Measurements from ENCODE around the gene GALR3. TPM values are rescaled to one million over a fixed set of nuclear protein-coding genes. Genes with fewer than 3 reads are reported as not detected.

GALR3 gene
- total and polyA plus RNA-seq, 2 of the 4 experiments (the other 2 are of a cell fraction), result not detected

DNA sequence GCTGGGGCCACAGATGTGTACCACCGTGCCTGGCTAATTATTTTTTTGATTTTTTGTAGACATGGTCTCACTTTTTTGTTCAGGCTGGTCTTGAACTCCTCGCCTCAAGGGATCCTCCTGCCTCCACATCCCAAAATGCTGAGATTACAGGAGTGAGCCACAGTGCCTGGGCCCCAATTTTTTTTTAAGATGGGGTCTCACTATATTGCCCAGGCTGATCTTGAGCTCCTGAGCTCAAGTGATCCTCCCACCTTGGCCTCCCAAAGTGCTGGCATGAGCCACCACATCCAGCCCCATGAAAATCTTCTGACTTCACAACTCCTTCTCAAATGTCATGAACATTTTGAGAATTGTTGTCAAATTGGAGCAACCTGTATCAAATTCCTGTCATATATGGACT is 23.3 kb downstream of the GALR3 start:
- dilution Hi-C loops (cut with HindIII; ENCODE audit: low sequenced_read_pairs, unreplicated experiment), result no loop called here
- CTCF ChIA-PET, result interaction anchor here (1.0 kb wide), 1 partner anchor 17 kb away, joined by 7 read pairs; no protein-coding TSS in a partner anchor
- H3K56ac ChIP-seq (ENCODE audit: extremely low read depth, insufficient read depth, low read length), result no peak overlapping the region
- H2BK120ac ChIP-seq (ENCODE audit: low read depth, low read length), result no peak overlapping the region
- H2AFZ ChIP-seq (replicated peaks; ENCODE audit: low read length, poor library complexity), result no peak overlapping the region
- H3K23ac ChIP-seq (ENCODE audit: low read depth, low read length), result no peak overlapping the region
- H2BK15ac ChIP-seq (ENCODE audit: low read depth, low read length), result no peak overlapping the region
- ATAC-seq (ENCODE audit: low read depth) (no peak), DNase-seq (no peak)
- no CpG with 5 or more reads among the region's 2 CpGs for WGBS, 2 experiments (ENCODE audit: extremely low coverage in 2 of 2, insufficient read length in 1 of 2)
- H2BK20ac ChIP-seq (ENCODE audit: low read depth, low read length), result no peak overlapping the region
- no peak overlapping the region for H3K18ac ChIP-seq (ENCODE audit: low read depth, low read length)
- H4K5ac ChIP-seq (ENCODE audit: low read depth, low read length), result no peak overlapping the region
- H3K27ac ChIP-seq (ENCODE audit: insufficient read depth, low read length), result no peak overlapping the region
- in situ Hi-C loops (cut with MboI; ENCODE audit: low sequenced_read_pairs), result no loop called here
- POLR2A ChIA-PET (ENCODE audit: unreplicated experiment), result no interaction called here
- no peak overlapping the region for H3K4ac ChIP-seq (ENCODE audit: low read depth, low read length)
- no peak overlapping the region for H4K91ac ChIP-seq (ENCODE audit: insufficient read depth, low read depth, low read length)
- H4K20me1 ChIP-seq (ENCODE audit: insufficient read depth, low read length), result peaks cover 10% of the 10 kb centered on the region
- intact Hi-C loops (cut with micrococcal nuclease), result no loop called here
- H3K79me1 ChIP-seq (ENCODE audit: low read depth in 1 of 2, low read length in 2 of 2), result peaks cover 33 to 54% of the 10 kb centered on the region in 2 experiments
- TF ChIP-seq NFE2L2 (IDR thresholded peaks at IDR 0.05; ENCODE audit: low read depth, low read length) (no peak), FOS (IDR thresholded peaks at IDR 0.05; ENCODE audit: low read depth, low read length) (no peak), RAD21 (IDR thresholded peaks at IDR 0.05; ENCODE audit: low read length) (no peak), MAFK (IDR thresholded peaks at IDR 0.05; ENCODE audit: low read depth, low read length) (no peak), MAZ (IDR thresholded peaks at IDR 0.05; ENCODE audit: borderline replicate concordance, low read depth, low read length) (no peak), CHD1 (IDR thresholded peaks at IDR 0.05; ENCODE audit: low read depth, low read length) (no peak), RFX5 (IDR thresholded peaks at IDR 0.05; ENCODE audit: low read depth, low read length) (no peak), POLR2A (IDR thresholded peaks at IDR 0.05; ENCODE audit: low read depth, low read length) (no peak), MXI1 (IDR thresholded peaks at IDR 0.05; ENCODE audit: borderline replicate concordance, low read depth, low read length) (no peak), RCOR1 (IDR thresholded peaks at IDR 0.05; ENCODE audit: insufficient replicate concordance, low read length) (no peak), BHLHE40 (IDR thresholded peaks at IDR 0.05; ENCODE audit: low read depth, low read length) (no peak), CEBPB (IDR thresholded peaks at IDR 0.05; ENCODE audit: low read depth, low read length) (no peak), SMC3 (IDR thresholded peaks at IDR 0.05; ENCODE audit: low read depth, low read length) (no peak)
- TF ChIP-seq, protein P1, sequence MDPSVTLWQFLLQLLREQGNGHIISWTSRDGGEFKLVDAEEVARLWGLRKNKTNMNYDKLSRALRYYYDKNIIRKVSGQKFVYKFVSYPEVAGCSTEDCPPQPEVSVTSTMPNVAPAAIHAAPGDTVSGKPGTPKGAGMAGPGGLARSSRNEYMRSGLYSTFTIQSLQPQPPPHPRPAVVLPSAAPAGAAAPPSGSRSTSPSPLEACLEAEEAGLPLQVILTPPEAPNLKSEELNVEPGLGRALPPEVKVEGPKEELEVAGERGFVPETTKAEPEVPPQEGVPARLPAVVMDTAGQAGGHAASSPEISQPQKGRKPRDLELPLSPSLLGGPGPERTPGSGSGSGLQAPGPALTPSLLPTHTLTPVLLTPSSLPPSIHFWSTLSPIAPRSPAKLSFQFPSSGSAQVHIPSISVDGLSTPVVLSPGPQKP (IDR thresholded peaks at IDR 0.05; ENCODE audit: borderline replicate concordance, low read depth, low read length), result no peak
- TF ChIP-seq, protein P2, sequence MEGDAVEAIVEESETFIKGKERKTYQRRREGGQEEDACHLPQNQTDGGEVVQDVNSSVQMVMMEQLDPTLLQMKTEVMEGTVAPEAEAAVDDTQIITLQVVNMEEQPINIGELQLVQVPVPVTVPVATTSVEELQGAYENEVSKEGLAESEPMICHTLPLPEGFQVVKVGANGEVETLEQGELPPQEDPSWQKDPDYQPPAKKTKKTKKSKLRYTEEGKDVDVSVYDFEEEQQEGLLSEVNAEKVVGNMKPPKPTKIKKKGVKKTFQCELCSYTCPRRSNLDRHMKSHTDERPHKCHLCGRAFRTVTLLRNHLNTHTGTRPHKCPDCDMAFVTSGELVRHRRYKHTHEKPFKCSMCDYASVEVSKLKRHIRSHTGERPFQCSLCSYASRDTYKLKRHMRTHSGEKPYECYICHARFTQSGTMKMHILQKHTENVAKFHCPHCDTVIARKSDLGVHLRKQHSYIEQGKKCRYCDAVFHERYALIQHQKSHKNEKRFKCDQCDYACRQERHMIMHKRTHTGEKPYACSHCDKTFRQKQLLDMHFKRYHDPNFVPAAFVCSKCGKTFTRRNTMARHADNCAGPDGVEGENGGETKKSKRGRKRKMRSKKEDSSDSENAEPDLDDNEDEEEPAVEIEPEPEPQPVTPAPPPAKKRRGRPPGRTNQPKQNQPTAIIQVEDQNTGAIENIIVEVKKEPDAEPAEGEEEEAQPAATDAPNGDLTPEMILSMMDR (conservative IDR thresholded peaks at IDR 0.05; ENCODE audit: low read depth, low read length), result no peak
- TF ChIP-seq, protein P3, sequence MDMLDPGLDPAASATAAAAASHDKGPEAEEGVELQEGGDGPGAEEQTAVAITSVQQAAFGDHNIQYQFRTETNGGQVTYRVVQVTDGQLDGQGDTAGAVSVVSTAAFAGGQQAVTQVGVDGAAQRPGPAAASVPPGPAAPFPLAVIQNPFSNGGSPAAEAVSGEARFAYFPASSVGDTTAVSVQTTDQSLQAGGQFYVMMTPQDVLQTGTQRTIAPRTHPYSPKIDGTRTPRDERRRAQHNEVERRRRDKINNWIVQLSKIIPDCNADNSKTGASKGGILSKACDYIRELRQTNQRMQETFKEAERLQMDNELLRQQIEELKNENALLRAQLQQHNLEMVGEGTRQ (IDR thresholded peaks at IDR 0.05; ENCODE audit: low read depth, low read length), result no peak
- H2BK5ac ChIP-seq (ENCODE audit: low read depth, low read length, poor library complexity, severe bottlenecking), result no peak overlapping the region
- H4K8ac ChIP-seq (ENCODE audit: low read depth in 2 of 2, low read length in 2 of 2), result no peak overlapping the region
- peaks cover 2% of the 10 kb centered on the region; the same call in 1 of the 2 replicates for H3K4me1 ChIP-seq (ENCODE audit: control insufficient read depth, insufficient read depth, low read length)
- no TSS peak for BruUV-seq (replicated peaks)
- no peak overlapping the region for H3K9ac ChIP-seq (ENCODE audit: low read depth, low read length)
- no peak overlapping the region for H3K14ac ChIP-seq (replicated peaks; ENCODE audit: low read depth, low read length)
- no peaks in the 10 kb centered on the region for H3K9me3 ChIP-seq (ENCODE audit: control insufficient read depth, insufficient read depth, low read length)
- H3K36me3 ChIP-seq (ENCODE audit: control insufficient read depth, insufficient read depth, low read length), result peaks cover 4% of the 10 kb centered on the region
- H3K9me1 ChIP-seq (ENCODE audit: insufficient read depth, low read length), result peaks cover 4% of the 10 kb centered on the region; the same call in 1 of the 2 replicates
- H2AK9ac ChIP-seq (replicated peaks; ENCODE audit: low read depth, low read length, poor library complexity), result no peak overlapping the region
- no peaks in the 10 kb centered on the region for H3K27me3 ChIP-seq (ENCODE audit: control insufficient read depth, insufficient read depth, low read length)
- no peak overlapping the region for H2AK5ac ChIP-seq (ENCODE audit: low read depth, low read length)
- no peak overlapping the region for H3K4me2 ChIP-seq (ENCODE audit: low read depth, low read length)
- H3K4me3 ChIP-seq (ENCODE audit: insufficient read depth, low read depth, low read length), result no peak overlapping the region

All from IMR-90 (cell line).